ENCODE measurements around the gene COQ9.
"Not testable (repeated sequence)": the region's sequence is repeated elsewhere in the genome, so short reads cannot be mapped to it uniquely, and the experiment has no call there.

COQ9 gene

DNA sequence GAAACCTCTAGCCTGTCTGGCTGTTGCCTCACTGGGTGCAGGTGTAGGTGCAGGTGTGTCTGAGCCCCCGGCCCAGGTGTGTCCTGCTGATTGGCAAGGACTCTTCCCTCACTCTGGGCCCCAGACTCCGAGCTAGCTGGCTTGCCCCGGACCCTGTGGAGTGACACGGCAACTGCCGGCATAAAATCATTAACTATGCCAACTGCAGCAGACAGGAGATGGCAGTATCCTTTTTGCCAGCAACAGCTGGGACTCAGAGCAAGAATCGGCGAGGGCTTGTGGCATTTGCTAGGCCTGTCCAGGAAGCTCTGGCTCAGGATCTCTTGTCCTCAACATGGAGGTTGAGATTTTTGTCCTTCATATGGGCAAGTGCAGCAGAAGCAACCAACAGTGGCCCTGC is 20.9 kb upstream of the COQ9 start:
- in situ Hi-C loops (cut with MboI; ENCODE audit: low sequenced_read_pairs), result no loop called here

- in situ Hi-C loops (cut with MboI; ENCODE audit: low sequenced_read_pairs), result no loop called here
These were observed 20.0 kb upstream of the COQ9 start for GRCh38 chr16:57427307-57427706.

DNA sequence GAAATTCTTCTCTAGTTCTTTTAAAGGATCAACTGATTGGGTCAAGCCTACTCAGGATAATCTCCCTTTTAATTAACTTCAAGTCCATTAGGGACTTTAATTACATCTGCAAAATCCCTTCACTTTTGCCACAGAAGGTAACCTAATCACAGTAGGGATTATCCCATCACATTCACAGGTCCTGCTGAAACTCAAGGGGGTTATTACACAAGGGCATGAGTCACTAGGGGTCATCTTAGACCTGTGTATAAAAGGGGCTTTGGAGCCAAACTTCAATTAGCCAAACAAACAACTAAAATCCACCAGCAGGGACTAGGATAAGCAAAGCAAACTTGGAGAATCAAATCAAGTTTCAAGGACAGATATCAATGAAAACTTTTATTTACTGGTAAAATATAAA is 19.5 kb upstream of the COQ9 start:
- in situ Hi-C loops (cut with MboI; ENCODE audit: low sequenced_read_pairs), result no loop called here

GRCh38 chr16:57430955-57431354 is 16.3 kb upstream of the COQ9 start:
- in situ Hi-C loops (cut with MboI; ENCODE audit: low sequenced_read_pairs), result no loop called here

DNA sequence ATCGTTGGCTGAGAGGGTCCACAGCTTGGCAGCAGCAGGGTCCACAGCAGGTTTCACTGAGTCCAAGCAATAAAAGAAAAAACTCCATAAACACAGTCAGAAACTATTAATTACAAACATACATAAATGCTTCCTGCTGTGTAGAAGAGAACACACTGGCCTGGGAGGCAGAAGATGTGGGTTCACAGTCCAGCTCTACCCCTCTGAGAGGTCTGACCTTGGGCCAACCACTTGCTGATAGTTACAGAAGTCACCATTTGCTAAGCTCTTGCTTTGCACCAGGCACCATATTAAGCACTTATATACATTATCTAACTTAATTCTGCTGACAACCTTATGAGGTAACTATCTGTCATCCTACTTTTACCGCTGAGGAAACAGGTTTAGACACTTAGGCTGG is 14.8 kb upstream of the COQ9 start:
- in situ Hi-C loops (cut with MboI; ENCODE audit: low sequenced_read_pairs), result no loop called here

DNA sequence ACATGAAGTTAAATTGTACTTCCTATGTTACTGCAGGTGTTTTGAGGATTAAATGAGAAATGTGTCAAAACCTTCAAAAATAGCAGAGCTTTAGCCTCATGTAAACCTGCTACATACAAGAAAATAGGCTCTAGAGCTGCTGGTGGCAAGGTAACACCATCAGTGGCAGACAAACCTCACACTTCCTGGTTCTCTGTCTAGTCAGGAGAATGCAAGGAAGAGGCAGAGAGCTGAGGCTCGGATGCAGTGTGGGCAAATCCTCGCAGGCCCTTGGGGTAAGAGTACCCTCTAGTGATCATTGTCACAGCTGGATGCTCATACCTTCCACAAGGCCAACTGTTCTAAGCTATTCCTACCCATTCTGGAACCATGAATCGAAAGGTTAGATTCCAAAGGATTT is 14.3 kb upstream of the COQ9 start:
- in situ Hi-C loops (cut with MboI; ENCODE audit: low sequenced_read_pairs), result no loop called here

DNA sequence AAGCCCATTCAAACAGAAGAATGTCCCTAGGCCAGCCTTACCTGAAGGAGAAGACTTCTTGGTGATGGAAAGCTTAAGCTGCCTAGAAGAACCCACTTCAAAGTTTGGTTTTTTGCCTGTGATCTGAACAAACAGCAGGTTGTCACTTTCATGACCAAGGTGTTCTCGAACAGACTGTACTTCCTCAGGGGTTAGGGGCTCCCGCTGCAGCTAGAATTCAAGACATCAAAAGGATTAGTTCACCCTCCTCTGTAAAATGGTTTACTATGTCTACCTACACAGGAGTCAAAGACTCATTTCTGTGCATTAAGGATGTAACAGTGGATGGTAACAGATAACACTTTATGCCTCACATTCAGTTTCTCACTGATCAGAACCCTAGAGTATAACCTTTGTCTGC is 13.3 kb upstream of the COQ9 start:
- in situ Hi-C loops (cut with MboI; ENCODE audit: low sequenced_read_pairs), result no loop called here

GRCh38 chr16:57435838-57436237 is 11.4 kb upstream of the COQ9 start:
- in situ Hi-C loops (cut with MboI; ENCODE audit: low sequenced_read_pairs), result no loop called here

- in situ Hi-C loops (cut with MboI; ENCODE audit: low sequenced_read_pairs), result not testable (repeated sequence)
These were observed 7.3 kb upstream of the COQ9 start for GRCh38 chr16:57439947-57440346.

DNA sequence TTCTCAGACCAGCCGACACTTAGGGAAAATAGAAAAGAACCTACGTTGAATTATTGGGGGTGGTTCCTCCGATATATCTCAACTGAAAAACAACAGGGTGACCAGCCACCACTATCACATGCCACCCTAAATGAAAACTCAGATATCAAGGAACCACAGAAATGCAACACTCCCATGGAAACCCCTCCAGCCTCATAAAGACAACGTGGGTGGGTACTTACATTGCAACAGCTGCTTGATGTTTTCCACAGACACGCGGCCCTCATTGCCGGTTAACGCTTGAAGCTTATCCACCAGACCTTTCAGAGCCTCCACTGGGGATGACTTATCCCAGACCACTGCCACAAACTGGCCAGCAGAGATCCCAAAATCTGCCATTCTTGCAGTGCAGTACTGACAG is 6.7 kb upstream of the COQ9 start:
- in situ Hi-C loops (cut with MboI; ENCODE audit: low sequenced_read_pairs), result not testable (repeated sequence)

DNA sequence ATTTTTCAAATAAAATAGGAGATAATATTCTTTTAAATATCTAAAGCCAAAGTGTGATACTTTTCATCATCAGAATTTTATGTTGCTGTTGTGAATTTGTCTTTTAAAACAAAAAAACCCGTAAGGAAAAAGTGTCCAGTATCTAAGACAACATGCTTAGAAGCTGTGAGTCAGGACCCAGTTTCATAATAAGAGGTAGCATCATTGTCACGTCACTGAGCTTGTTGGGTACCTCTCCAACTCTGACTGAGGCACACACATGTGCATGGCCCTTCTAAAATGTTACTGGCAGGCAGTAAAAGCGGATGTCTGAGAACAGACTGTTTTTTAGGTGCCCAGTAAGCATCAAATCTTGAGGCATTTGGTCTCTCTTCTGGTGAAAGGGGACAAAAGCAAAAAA is 2.6 kb upstream of the COQ9 start:
- in situ Hi-C loops (cut with MboI; ENCODE audit: low sequenced_read_pairs), result no loop called here

- in situ Hi-C loops (cut with MboI; ENCODE audit: low sequenced_read_pairs), result no loop called here
These were observed 1.8 kb upstream of the COQ9 start for GRCh38 chr16:57445510-57445909.

DNA sequence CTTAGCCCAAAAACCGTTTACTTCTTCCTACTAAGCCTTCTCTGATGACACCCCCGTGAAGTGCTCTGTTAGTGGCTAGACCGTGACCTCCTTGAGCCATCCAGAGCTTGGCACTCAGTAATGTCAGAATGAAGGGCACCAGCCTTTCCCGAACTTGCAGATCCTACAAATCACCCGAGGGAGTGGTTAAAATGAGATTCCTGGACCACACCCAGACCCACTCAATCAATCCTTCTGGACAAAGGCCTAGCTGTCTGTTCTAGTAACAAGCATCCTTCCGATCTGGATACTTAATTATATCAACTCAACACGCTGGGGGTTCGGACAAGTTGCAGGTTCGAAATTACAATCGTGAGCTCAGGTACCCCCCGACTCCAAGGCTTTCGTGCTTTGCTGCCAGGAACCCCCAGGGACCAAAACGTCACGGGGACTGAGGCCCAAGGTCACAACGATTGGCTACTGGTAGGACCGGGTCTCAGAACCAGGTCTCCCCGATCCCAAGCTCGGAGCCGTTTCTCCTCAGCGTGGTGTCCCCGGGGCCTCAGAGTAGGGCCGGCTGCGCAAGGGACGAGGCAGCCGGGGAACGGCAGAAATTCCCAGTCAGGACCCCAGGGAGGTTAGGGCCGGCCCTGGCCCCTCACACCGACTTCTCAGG is 621 bp upstream of the COQ9 start:
- in situ Hi-C loops (cut with MboI; ENCODE audit: low sequenced_read_pairs), result no loop called here

- in situ Hi-C loops (cut with MboI; ENCODE audit: low sequenced_read_pairs), result no loop called here
These were observed 4.7 kb downstream of the COQ9 start for GRCh38 chr16:57452021-57452420.

DNA sequence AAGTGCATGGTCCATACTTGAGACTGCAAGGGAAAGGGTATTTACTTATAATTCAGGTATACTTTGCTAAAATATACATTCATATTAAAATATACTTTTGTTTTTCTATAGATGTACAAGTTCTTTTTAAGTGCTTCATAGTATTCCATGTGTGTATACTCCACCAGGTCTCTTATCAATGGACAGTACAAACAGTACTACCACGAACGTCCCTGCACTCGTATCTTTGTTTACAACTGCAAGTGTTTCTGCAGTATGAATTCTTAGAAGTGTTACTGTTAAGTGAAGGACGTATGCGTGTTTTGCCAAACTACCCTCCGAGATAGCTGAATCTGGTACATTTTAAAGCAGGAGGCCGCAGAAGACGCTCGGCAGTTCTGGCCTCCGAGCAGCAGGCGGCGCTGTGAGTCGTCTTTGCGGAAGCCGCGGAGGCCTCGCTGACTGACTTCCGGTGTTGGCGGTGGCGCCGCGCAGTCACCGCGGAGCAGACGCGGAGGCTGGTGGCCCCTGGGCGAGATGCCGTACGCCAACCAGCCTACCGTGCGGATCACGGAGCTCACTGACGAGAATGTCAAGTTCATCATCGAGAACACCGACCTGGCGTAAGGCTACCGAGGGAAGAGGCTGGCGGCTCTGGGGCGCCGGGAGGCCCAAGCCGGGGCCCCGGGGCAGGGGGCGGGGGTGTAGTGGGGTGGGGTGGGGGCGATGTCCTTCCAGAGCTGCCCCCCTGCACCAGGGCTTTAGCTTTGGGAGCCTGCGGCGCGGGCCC is 15.1 kb downstream of the COQ9 start, which contains the start of gene POLR2C:
Gene POLR2C (plus strand): TSS at position 471 of the 769 bp plus-strand sequence. CDS start 46 bp downstream, at position 517.
- in situ Hi-C loops (cut with MboI; ENCODE audit: low sequenced_read_pairs), result no loop called here

DNA sequence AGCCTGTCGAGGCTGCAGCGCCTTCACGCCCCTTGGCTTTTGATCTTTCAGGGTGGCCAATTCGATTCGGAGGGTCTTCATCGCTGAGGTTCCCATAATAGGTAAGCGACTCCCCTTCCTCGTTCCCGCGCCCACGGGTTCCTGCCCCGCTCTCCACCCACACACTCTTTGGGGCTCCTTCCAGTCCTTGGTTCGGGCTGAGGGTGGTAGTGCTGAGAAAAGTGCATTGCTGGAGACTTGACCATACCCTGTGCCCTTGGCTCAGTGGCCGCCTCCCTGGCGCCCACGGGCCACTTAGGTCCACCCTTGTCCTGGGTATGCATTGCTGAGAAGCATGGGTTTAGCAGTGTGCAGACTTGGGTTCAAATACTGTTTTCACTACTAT is 15.7 kb downstream of the COQ9 start:
- in situ Hi-C loops (cut with MboI; ENCODE audit: low sequenced_read_pairs), result no loop called here

DNA sequence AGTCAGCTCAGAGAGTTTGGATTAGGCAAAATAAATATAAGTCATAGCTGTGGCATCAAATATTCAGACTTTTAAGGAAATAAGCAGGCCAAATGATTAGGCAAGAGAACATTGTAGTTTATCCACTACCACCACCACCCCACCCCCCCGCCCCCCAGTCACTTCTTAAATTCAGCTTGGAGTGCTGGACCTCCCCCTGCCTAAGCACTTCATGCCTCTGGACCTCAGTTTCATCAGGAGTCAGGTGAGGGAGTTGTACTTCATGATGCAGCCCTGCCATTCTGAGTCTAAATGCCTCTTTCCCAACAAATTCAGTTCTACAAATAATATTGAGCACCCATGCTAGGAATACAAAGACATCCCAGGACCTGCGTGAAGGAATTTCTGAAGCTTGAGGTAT is 17.2 kb downstream of the COQ9 start:
- in situ Hi-C loops (cut with MboI; ENCODE audit: low sequenced_read_pairs), result no loop called here

DNA sequence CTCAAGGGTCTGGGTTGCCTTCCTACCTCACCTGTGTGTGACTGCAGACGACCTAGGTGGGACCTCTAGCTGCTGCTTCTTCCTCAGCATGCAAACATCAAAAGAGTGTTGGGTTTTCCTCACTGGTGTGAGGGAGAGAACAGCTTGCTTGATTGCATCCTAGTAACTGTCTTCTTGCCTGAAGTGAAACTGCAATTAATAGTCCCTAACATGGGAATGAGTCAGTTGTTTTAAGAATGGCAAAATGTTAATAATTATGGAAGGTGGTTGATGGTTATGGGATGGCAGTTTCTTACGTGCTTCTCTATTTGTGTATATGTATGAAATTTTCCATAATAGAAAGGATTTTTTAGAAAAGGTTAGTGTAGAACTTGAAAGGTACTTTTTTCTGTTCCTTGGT is 21.1 kb downstream of the COQ9 start:
- in situ Hi-C loops (cut with MboI; ENCODE audit: low sequenced_read_pairs), result no loop called here

GRCh38 chr16:57469046-57469445 is 21.8 kb downstream of the COQ9 start:
- in situ Hi-C loops (cut with MboI; ENCODE audit: low sequenced_read_pairs), result no loop called here

DNA sequence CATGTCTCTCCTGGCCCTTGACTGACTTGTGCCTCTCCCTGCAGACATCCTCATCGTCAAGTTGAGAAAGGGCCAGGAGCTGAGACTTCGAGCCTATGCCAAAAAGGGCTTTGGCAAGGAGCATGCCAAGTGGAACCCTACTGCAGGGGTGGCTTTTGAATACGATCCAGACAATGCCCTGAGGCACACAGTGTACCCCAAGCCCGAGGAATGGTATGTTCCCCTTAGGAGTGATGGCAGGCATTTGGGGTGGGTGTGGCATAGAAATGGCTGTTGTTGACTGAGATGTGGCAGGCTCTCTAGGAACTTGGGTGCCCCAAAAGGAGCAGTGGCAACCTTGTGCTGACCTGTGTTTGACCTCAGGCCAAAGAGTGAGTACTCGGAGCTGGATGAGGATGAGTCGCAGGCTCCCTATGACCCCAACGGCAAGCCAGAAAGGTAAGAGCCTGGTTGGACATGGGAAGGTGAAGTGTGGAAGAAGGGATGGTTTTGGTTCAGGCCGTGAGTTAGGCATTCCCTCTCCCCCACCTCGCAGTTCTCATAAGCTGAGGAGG is 22.7 kb downstream of the COQ9 start:
- in situ Hi-C loops (cut with MboI; ENCODE audit: low sequenced_read_pairs), result no loop called here

DNA sequence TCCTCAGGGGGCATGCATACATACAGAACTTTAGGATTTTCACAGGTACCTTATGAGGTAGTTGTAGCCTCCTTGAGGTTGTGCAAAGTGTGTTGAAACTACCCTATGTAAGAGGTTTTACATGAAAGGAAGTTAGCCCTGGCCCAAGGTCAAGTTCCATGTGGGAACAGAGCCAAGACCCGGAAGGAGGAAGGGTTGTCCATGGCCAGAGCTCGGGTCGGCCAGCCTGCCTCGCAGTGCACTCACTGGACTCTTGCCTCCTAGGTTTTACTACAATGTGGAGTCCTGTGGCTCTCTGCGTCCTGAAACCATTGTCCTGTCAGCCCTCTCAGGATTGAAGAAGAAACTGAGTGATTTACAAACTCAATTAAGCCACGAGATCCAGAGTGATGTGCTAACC is 23.4 kb downstream of the COQ9 start:
- in situ Hi-C loops (cut with MboI; ENCODE audit: low sequenced_read_pairs), result no loop called here

DNA sequence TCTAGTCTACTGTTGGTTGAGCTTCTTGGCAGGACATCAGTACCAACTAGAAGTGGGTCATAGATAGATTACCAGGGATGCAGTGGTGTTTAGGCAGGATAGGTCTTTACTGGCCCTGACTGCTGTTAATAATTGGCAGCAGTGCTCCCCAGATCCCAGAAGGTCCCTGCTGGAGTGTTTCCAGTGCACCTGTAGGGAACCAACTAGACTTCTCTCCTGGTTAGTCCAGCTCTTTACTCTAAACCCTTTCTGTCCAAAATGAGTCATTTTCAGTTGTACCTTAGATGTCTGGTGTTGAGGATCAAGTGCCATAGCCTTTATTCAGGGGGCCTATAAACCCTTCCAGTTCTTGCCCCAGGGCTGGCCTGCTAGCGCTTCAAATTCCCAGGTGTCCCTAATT is 23.9 kb downstream of the COQ9 start:
- in situ Hi-C loops (cut with MboI; ENCODE audit: low sequenced_read_pairs), result no loop called here
